IMR-90 (cell line): ENCODE measurements around the gene ZNF132. TPM values are rescaled to one million over a fixed set of nuclear protein-coding genes. Genes with fewer than 3 reads are reported as not detected.

Experiments
- ATAC-seq: fragments of 200-7000 bp; cut with Tn5 transposase; 2 replicates; pipeline ENCODE4 v1.9.1; 2020; ENCODE audit warnings: low read depth, mild to moderate bottlenecking, moderate library complexity
- BruUV-seq: library from RNA; stranded (reverse); fragments of 400-500 nt; replicated peaks from 2 replicates; lab custom pipeline; 2021; lab: Mats Ljungman, UMichigan
- CTCF ChIA-PET: fragments of 300-600 bp; formaldehyde crosslinking; extraction: SDS; loops from one replicate; lab custom pipeline; 2021; ENCODE audit warnings: antibody characterized with exemption; lab: Yijun Ruan, JAX
- POLR2A ChIA-PET: fragments of 300-600 bp; sonication (Branson Sonifier 250); formaldehyde crosslinking; loops from one replicate; lab custom pipeline; 2022; ENCODE audit warnings: antibody characterized with exemption; ENCODE audit not compliant: unreplicated experiment; lab: Charles Lee
- DNase-seq: peaks from one replicate; pipeline ENCODE4 v3.0.0; 2013
- H2AFZ ChIP-seq: replicated peaks from 2 replicates; pipeline ENCODE3; 2013; ENCODE audit warnings: low read length, mild to moderate bottlenecking; ENCODE audit not compliant: poor library complexity
- H2AK5ac ChIP-seq: 2 replicates; pipeline ENCODE4 v1.6.1; 2013; ENCODE audit warnings: low read depth, low read length, inconsistent platforms
- H2AK9ac ChIP-seq: replicated peaks from 2 replicates; pipeline ENCODE3; 2013; ENCODE audit warnings: mild to moderate bottlenecking, low read depth, low read length, moderate library complexity; ENCODE audit not compliant: poor library complexity
- H2BK120ac ChIP-seq: 2 replicates; pipeline ENCODE4 v1.6.1; 2013; ENCODE audit warnings: low read depth, low read length, inconsistent platforms
- H2BK15ac ChIP-seq: 3 replicates; pipeline ENCODE4 v1.6.1; 2013; ENCODE audit warnings: low read depth, low read length, inconsistent platforms
- H2BK20ac ChIP-seq: 2 replicates; pipeline ENCODE4 v1.6.1; 2013; ENCODE audit warnings: low read depth, mild to moderate bottlenecking, inconsistent platforms, low read length, moderate library complexity
- H2BK5ac ChIP-seq: 2 replicates; pipeline ENCODE4 v1.6.1; 2013; ENCODE audit warnings: mild to moderate bottlenecking, low read depth, low read length, inconsistent platforms; ENCODE audit not compliant: poor library complexity, severe bottlenecking
- H3K14ac ChIP-seq: replicated peaks from 2 replicates; pipeline ENCODE4 v1.6.1; 2013; ENCODE audit warnings: low read depth, low read length, inconsistent platforms
- H3K18ac ChIP-seq: 2 replicates; pipeline ENCODE4 v1.6.1; 2013; ENCODE audit warnings: low read depth, low read length, control low read depth
- H3K23ac ChIP-seq: 2 replicates; pipeline ENCODE4 v1.6.1; 2013; ENCODE audit warnings: low read depth, low read length, inconsistent platforms
- H3K27ac ChIP-seq: 2 replicates; pipeline ENCODE4 v1.5.1; 2013; ENCODE audit warnings: mild to moderate bottlenecking, control low read depth, low read length; ENCODE audit not compliant: insufficient read depth
- H3K27me3 ChIP-seq: 2 replicates; pipeline ENCODE4 v1.6.1; 2013; ENCODE audit warnings: low read length; ENCODE audit not compliant: control insufficient read depth, insufficient read depth
- H3K36me3 ChIP-seq: 2 replicates; pipeline ENCODE4 v1.6.1; 2013; ENCODE audit warnings: low read length, mixed read lengths; ENCODE audit not compliant: control insufficient read depth, insufficient read depth
- H3K4ac ChIP-seq: 2 replicates; pipeline ENCODE4 v1.6.1; 2013; ENCODE audit warnings: low read depth, low read length, inconsistent platforms
- H3K4me1 ChIP-seq: 2 replicates; pipeline ENCODE4 v1.6.1; 2013; ENCODE audit warnings: low read length, mixed read lengths; ENCODE audit not compliant: control insufficient read depth, insufficient read depth
- H3K4me2 ChIP-seq: 2 replicates; pipeline ENCODE4 v1.6.1; 2013; ENCODE audit warnings: low read depth, mild to moderate bottlenecking, control low read depth, low read length, moderate library complexity
- H3K4me3 ChIP-seq: 2 replicates; pipeline ENCODE4 v1.5.1; 2013; ENCODE audit warnings: low read depth, mild to moderate bottlenecking, control low read depth, low read length, moderate library complexity; ENCODE audit not compliant: insufficient read depth
- H3K56ac ChIP-seq: 2 replicates; pipeline ENCODE4 v1.6.1; 2013; ENCODE audit warnings: low read length, inconsistent platforms; ENCODE audit not compliant: insufficient read depth; ENCODE audit errors: extremely low read depth
- H3K79me1 ChIP-seq, 2 experiments: 2 replicates each; pipeline ENCODE4 v1.6.1; 2013; ENCODE audit warnings: low read length in 2 of 2, inconsistent platforms in 1 of 2, low read depth in 1 of 2
- H3K9ac ChIP-seq: 2 replicates; pipeline ENCODE4 v1.6.1; 2013; ENCODE audit warnings: low read depth, low read length, control low read depth
- H3K9me1 ChIP-seq: 2 replicates; pipeline ENCODE4 v1.6.1; 2013; ENCODE audit warnings: low read length, inconsistent platforms; ENCODE audit not compliant: insufficient read depth
- H3K9me3 ChIP-seq: 2 replicates; pipeline ENCODE4 v1.6.1; 2013; ENCODE audit warnings: low read length; ENCODE audit not compliant: control insufficient read depth, insufficient read depth
- H4K20me1 ChIP-seq: 2 replicates; pipeline ENCODE4 v1.6.1; 2013; ENCODE audit warnings: low read length, inconsistent platforms; ENCODE audit not compliant: insufficient read depth
- H4K5ac ChIP-seq: 2 replicates; pipeline ENCODE4 v1.6.1; 2013; ENCODE audit warnings: mild to moderate bottlenecking, low read depth, low read length, control low read depth
- H4K8ac ChIP-seq, 2 experiments: 2 replicates each; pipeline ENCODE4 v1.6.1; 2013; ENCODE audit warnings: low read depth in 2 of 2, low read length in 2 of 2, control low read depth in 1 of 2, inconsistent platforms in 1 of 2
- H4K91ac ChIP-seq: 2 replicates; pipeline ENCODE4 v1.6.1; 2013; ENCODE audit warnings: low read depth, low read length, inconsistent platforms; ENCODE audit not compliant: insufficient read depth
- CHD1 ChIP-seq: IDR thresholded peaks from 2 replicates; pipeline ENCODE4 v1.6.1; 2012; ENCODE audit warnings: low read depth, low read length, improper control_type of control experiment
- CTCF ChIP-seq: conservative IDR thresholded peaks from 2 replicates; pipeline ENCODE4 v1.5.1; 2012; ENCODE audit warnings: mild to moderate bottlenecking, low read depth, low read length, improper control_type of control experiment
- FOS ChIP-seq: fragments of 150-350 bp; IDR thresholded peaks from 2 replicates; pipeline ENCODE4 v1.6.1; 2016; ENCODE audit warnings: low read depth, low read length
- RFX5 ChIP-seq: IDR thresholded peaks from 2 replicates; pipeline ENCODE4 v1.8.0; 2012; ENCODE audit warnings: low read depth, mild to moderate bottlenecking, low read length, moderate library complexity
- SMC3 ChIP-seq: fragments of 150-350 bp; IDR thresholded peaks from 2 replicates; pipeline ENCODE4 v1.6.1; 2016; ENCODE audit warnings: low read depth, mild to moderate bottlenecking, antibody characterized with exemption, low read length, moderate library complexity
- WGBS, 2 experiments: methylation state at CpG; one replicate each; pipeline versions ENCODE4 v1.1.5 to v1.1.7; 2013; ENCODE audit warnings: missing lambda C conversion rate in 2 of 2; ENCODE audit not compliant: insufficient read length in 1 of 2; ENCODE audit errors: extremely low coverage in 2 of 2; 5-methylcytosine and 5-hydroxymethylcytosine counted together
- dilution Hi-C: fragments of 300-500 bp; cut with HindIII; formaldehyde crosslinking; loops from one replicate; pipeline ENCODE4 v1.14.3; 2018; ENCODE audit warnings: low sequenced_read_pairs; ENCODE audit not compliant: unreplicated experiment
- in situ Hi-C: fragments of 300-500 bp; cut with MboI; formaldehyde crosslinking; loops from 3 replicates; pipeline ENCODE4 v1.14.3; 2019; ENCODE audit warnings: low sequenced_read_pairs, inconsistent platforms, mixed read lengths
- intact Hi-C: fragments of 100-400 bp; cut with micrococcal nuclease; formaldehyde crosslinking; loops from 2 replicates; pipeline ENCODE4 v1.10.0; 2022
- polyA plus RNA-seq, 3 experiments: library from polyadenylated mRNA; depleted of rRNA; stranded (reverse); fragments of >200 nt; gene quantifications; 2 replicates each; pipeline ENCODE4 v1.2.3, GENCODE V29; 2012; ENCODE audit warnings: low replicate concordance in 1 of 3
- total RNA-seq: library from RNA; depleted of rRNA; stranded (reverse); fragments of >200 nt; gene quantifications from 2 replicates; pipeline ENCODE4 v1.2.3, GENCODE V29; 2012
- TF ChIP-seq, protein P1 (sequence below): fragments of 150-350 bp; IDR thresholded peaks from 2 replicates; pipeline ENCODE4 v1.6.1; 2017; ENCODE audit warnings: mild to moderate bottlenecking, antibody characterized with exemption, low read length, low read depth
- TF ChIP-seq, protein P2 (sequence below): fragments of 150-350 bp; IDR thresholded peaks from 2 replicates; pipeline ENCODE4 v1.6.1; 2016; ENCODE audit warnings: low read depth, mild to moderate bottlenecking, low read length, moderate library complexity, borderline replicate concordance

Gene ZNF132
- total and polyA plus RNA-seq, 2 of the 4 experiments (the other 2 are of a cell fraction): 2.4 to 13.6 TPM

- TF ChIP-seq, protein P1, sequence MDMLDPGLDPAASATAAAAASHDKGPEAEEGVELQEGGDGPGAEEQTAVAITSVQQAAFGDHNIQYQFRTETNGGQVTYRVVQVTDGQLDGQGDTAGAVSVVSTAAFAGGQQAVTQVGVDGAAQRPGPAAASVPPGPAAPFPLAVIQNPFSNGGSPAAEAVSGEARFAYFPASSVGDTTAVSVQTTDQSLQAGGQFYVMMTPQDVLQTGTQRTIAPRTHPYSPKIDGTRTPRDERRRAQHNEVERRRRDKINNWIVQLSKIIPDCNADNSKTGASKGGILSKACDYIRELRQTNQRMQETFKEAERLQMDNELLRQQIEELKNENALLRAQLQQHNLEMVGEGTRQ: 0 out of 2 replicates have a peak, but pooled peaks have one; percentile 4
- no peak for TF ChIP-seq RFX5
Observed at GRCh38 chr19:58408152-58409009, 31.6 kb downstream of the ZNF132 start, which contains the start of gene ZNF584 (continued).

- H3K4me2 ChIP-seq: peak overlapping the region; percentile 98
- peak overlapping the region; percentile 68 for H3K56ac ChIP-seq
- H3K27ac ChIP-seq: peak overlapping the region; percentile 88
- H2AFZ ChIP-seq: peak overlapping the region; percentile 91
- H4K20me1 ChIP-seq: peaks cover 12% of the 10 kb centered on the region
- H3K4me1 ChIP-seq: peaks cover 11% of the 10 kb centered on the region
- no peak overlapping the region for H2BK15ac ChIP-seq
- peak overlapping the region; percentile 96 for H3K9ac ChIP-seq
- intact Hi-C loops (loop anchor here (2.0 kb wide), 1 partner anchor 33 kb away; the partner anchor contains the start of gene ZNF132), dilution Hi-C loops (no loop called here), in situ Hi-C loops (no loop called here)
- no peak for TF ChIP-seq CHD1
- TF ChIP-seq SMC3: no peak
- TF ChIP-seq, protein P2, sequence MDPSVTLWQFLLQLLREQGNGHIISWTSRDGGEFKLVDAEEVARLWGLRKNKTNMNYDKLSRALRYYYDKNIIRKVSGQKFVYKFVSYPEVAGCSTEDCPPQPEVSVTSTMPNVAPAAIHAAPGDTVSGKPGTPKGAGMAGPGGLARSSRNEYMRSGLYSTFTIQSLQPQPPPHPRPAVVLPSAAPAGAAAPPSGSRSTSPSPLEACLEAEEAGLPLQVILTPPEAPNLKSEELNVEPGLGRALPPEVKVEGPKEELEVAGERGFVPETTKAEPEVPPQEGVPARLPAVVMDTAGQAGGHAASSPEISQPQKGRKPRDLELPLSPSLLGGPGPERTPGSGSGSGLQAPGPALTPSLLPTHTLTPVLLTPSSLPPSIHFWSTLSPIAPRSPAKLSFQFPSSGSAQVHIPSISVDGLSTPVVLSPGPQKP: no peak
- TF ChIP-seq CTCF: no peak
- TF ChIP-seq RFX5: no peak
- TF ChIP-seq FOS: no peak
- no peak overlapping the region for H2BK20ac ChIP-seq
- DNase-seq (peak; percentile 25), ATAC-seq (0 out of 2 replicates have a peak, but pooled peaks have one; percentile 1)
- no peaks in the 10 kb centered on the region for H3K36me3 ChIP-seq
- H2BK5ac ChIP-seq: peak overlapping the region; percentile 82
- peak overlapping the region; percentile 95 for H2AK9ac ChIP-seq
- 20% methylated on average over 6 of the region's 22 CpGs; no CpG with 5 or more reads in 1 of the 2 experiments for WGBS, 2 experiments
- peak overlapping the region; percentile 63 for H3K23ac ChIP-seq
- peak overlapping the region; percentile 73 for H3K14ac ChIP-seq
- peak overlapping the region; percentile 88 for H2AK5ac ChIP-seq
- peak overlapping the region; percentile 95 for H3K4me3 ChIP-seq
- CTCF ChIA-PET: no interaction called here
- H3K27me3 ChIP-seq: no peaks in the 10 kb centered on the region
- peak overlapping the region; percentile 38 for H4K91ac ChIP-seq
- H4K5ac ChIP-seq: peak overlapping the region; percentile 46; the same call in 1 of the 2 replicates
- POLR2A ChIA-PET: interaction anchor here (0.5 kb wide), 1 partner anchor 1054 kb away, joined by 3 read pairs; no protein-coding TSS in a partner anchor
- peaks cover 21% of the 10 kb centered on the region for H3K9me1 ChIP-seq
- H3K79me1 ChIP-seq: peaks cover 26 to 42% of the 10 kb centered on the region in 2 experiments
- H3K18ac ChIP-seq: no peak overlapping the region
- no peaks in the 10 kb centered on the region for H3K9me3 ChIP-seq
- peak overlapping the region; percentile 77 to 96; a peak in 3 of 4 replicates for H4K8ac ChIP-seq
- H2BK120ac ChIP-seq: no peak overlapping the region
- no TSS peak for BruUV-seq
- H3K4ac ChIP-seq: peak overlapping the region; percentile 86
Observed at GRCh38 chr19:58407658-58408151, 32.2 kb downstream of the ZNF132 start.
